HepG2 (cell line): ENCODE data around the gene CRLF1. TPM values are rescaled to one million over a fixed set of nuclear protein-coding genes. Genes with fewer than 3 reads are reported as not detected.

Source experiments
- FOXA1 ChIP-seq, 2 experiments: fragments of 450-650 bp in 1 of 2; sonication (generic) in 1 of 2; formaldehyde crosslinking in 1 of 2; IDR thresholded peaks; 2 replicates each; pipeline versions ENCODE4 v1.4.0 to v1.6.1; 2016 to 2020; ENCODE audit warnings: missing genetic modification reagents in 1 of 2
- HIC2 ChIP-seq: sonication (generic); formaldehyde crosslinking; IDR thresholded peaks from 2 replicates; pipeline ENCODE4 v1.9.0; 2022; ENCODE audit warnings: low read depth, missing genetic modification reagents
- MIER3 ChIP-seq: IDR thresholded peaks from 2 replicates; pipeline ENCODE4 v1.6.1; 2016; ENCODE audit warnings: missing compliant biosample characterization, borderline replicate concordance
- SOX5 ChIP-seq: IDR thresholded peaks from 2 replicates; pipeline ENCODE4 v1.6.1; 2016; ENCODE audit warnings: borderline replicate concordance
- SP1 ChIP-seq, 2 experiments: fragments of 450-650 bp in 1 of 2; sonication (generic) in 1 of 2; formaldehyde crosslinking in 1 of 2; IDR thresholded peaks; 2 replicates each; pipeline versions ENCODE4 v1.4.0 to v1.6.1; 2016 to 2020; ENCODE audit warnings: missing genetic modification reagents in 1 of 2
- TCF7 ChIP-seq: sonication (generic); IDR thresholded peaks from 2 replicates; pipeline ENCODE4 v1.6.1; 2016; ENCODE audit warnings: antibody characterized with exemption, low read depth
- TGIF2 ChIP-seq: IDR thresholded peaks from 2 replicates; pipeline ENCODE4 v1.6.1; 2016; ENCODE audit warnings: control low read depth, missing compliant biosample characterization
- ZBTB21 ChIP-seq: sonication (generic); formaldehyde crosslinking; IDR thresholded peaks from 2 replicates; pipeline ENCODE4 v1.4.0; 2020; ENCODE audit warnings: missing genetic modification reagents
- ZIK1 ChIP-seq: sonication (generic); formaldehyde crosslinking; IDR thresholded peaks from 2 replicates; pipeline ENCODE4 v1.5.0; 2020; ENCODE audit warnings: mild to moderate bottlenecking, low read depth, missing genetic modification reagents, borderline replicate concordance
- ZNF124 ChIP-seq: sonication (generic); formaldehyde crosslinking; IDR thresholded peaks from 2 replicates; pipeline ENCODE4 v1.4.0; 2020; ENCODE audit warnings: missing genetic modification reagents
- ZNF24 ChIP-seq: fragments of 450-650 bp; IDR thresholded peaks from 2 replicates; pipeline ENCODE4 v1.6.1; 2017; ENCODE audit warnings: antibody characterized with exemption, mild to moderate bottlenecking
- ZNF253 ChIP-seq: sonication (generic); formaldehyde crosslinking; IDR thresholded peaks from 2 replicates; pipeline ENCODE4 v1.8.0; 2022; ENCODE audit warnings: mild to moderate bottlenecking, missing genetic modification reagents, borderline replicate concordance
- ZNF468 ChIP-seq: sonication (generic); formaldehyde crosslinking; IDR thresholded peaks from 2 replicates; pipeline ENCODE4 v1.8.0; 2022; ENCODE audit warnings: mild to moderate bottlenecking, moderate library complexity, missing genetic modification reagents
- ZNF580 ChIP-seq: IDR thresholded peaks from 2 replicates; pipeline ENCODE4 v1.6.1; 2016; ENCODE audit warnings: low read depth, borderline replicate concordance
- ZSCAN9 ChIP-seq: IDR thresholded peaks from 2 replicates; pipeline ENCODE4 v1.6.1; 2016; ENCODE audit warnings: borderline replicate concordance
- polyA plus RNA-seq, 8 experiments: library from polyadenylated mRNA; depleted of rRNA in 3 of 8; stranded (reverse) in 7 of 8; unstranded in 1 of 8; fragments of >200 nt; fragmentation: Illumina TruSeq in 4 of 8; extraction: Trizol in 4 of 8; gene quantifications; 2 replicates each; pipeline versions ENCODE4 v1.2.1 to v1.2.3, GENCODE V29; 2011 to 2016; ENCODE audit warnings: low read depth in 4 of 8, missing spikeins in 1 of 8, mixed read lengths in 1 of 8; ENCODE audit not compliant: insufficient read depth in 1 of 8
- total RNA-seq, 5 experiments: library from RNA; depleted of rRNA; stranded (reverse); fragments of >200 nt; fragmentation: Illumina TruSeq; extraction: Trizol; gene quantifications; 2 replicates each; pipeline ENCODE4 v1.2.3, GENCODE V29; 2016; ENCODE audit warnings: low read depth in 1 of 5
- TF ChIP-seq, protein P1 (sequence below): sonication (generic); formaldehyde crosslinking; IDR thresholded peaks from 2 replicates; pipeline ENCODE4 v1.4.0; 2020; ENCODE audit warnings: mild to moderate bottlenecking, missing genetic modification reagents
- TF ChIP-seq, protein P2 (sequence below): sonication (generic); formaldehyde crosslinking; IDR thresholded peaks from 2 replicates; pipeline ENCODE4 v1.5.1; 2020; ENCODE audit warnings: missing genetic modification reagents, mild to moderate bottlenecking, borderline replicate concordance
- TF ChIP-seq, protein P3 (sequence below): sonication (generic); formaldehyde crosslinking; IDR thresholded peaks from 2 replicates; pipeline ENCODE4 v1.5.1; 2020; ENCODE audit warnings: mild to moderate bottlenecking, missing genetic modification reagents, borderline replicate concordance

The CRLF1 gene
- total and polyA plus RNA-seq, 2 of the 13 experiments (the other 11 are each of a cell fraction or from before 2014, with no cell fraction given): 217 to 296 TPM

- no peak; the same call in 1 of the 2 replicates for TF ChIP-seq HIC2 (CRISPR knock-in tag)
- no peak for TF ChIP-seq ZNF468 (CRISPR knock-in tag)
- TF ChIP-seq FOXA1 (IDR thresholded peaks at IDR 0.05): no peak
- TF ChIP-seq FOXA1 (CRISPR knock-in tag; IDR thresholded peaks at IDR 0.05): no peak; the same call in 1 of the 2 replicates
- peak; percentile 64 for TF ChIP-seq TGIF2 (CRISPR knock-in tag)
- TF ChIP-seq ZNF580 (CRISPR knock-in tag): peak; percentile 84; the same call in 1 of the 2 replicates
- peak; percentile 38; the same call in 1 of the 2 replicates for TF ChIP-seq ZSCAN9 (CRISPR knock-in tag)
- TF ChIP-seq SP1 (IDR thresholded peaks at IDR 0.05): no peak
- no peak; the same call in none of the 2 replicates for TF ChIP-seq SP1 (CRISPR knock-in tag; IDR thresholded peaks at IDR 0.05)
- TF ChIP-seq TCF7: no peak
- TF ChIP-seq, protein P1, sequence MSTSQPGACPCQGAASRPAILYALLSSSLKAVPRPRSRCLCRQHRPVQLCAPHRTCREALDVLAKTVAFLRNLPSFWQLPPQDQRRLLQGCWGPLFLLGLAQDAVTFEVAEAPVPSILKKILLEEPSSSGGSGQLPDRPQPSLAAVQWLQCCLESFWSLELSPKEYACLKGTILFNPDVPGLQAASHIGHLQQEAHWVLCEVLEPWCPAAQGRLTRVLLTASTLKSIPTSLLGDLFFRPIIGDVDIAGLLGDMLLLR (CRISPR knock-in tag): peak; percentile 81; the same call in 1 of the 2 replicates
- TF ChIP-seq MIER3 (CRISPR knock-in tag): peak; percentile 75; the same call in 1 of the 2 replicates
- TF ChIP-seq ZBTB21 (CRISPR knock-in tag): no peak
- TF ChIP-seq ZNF253 (CRISPR knock-in tag): no peak
- TF ChIP-seq ZNF24: 0 out of 2 replicates have a peak, but pooled peaks have one; percentile 23
- TF ChIP-seq, protein P2, sequence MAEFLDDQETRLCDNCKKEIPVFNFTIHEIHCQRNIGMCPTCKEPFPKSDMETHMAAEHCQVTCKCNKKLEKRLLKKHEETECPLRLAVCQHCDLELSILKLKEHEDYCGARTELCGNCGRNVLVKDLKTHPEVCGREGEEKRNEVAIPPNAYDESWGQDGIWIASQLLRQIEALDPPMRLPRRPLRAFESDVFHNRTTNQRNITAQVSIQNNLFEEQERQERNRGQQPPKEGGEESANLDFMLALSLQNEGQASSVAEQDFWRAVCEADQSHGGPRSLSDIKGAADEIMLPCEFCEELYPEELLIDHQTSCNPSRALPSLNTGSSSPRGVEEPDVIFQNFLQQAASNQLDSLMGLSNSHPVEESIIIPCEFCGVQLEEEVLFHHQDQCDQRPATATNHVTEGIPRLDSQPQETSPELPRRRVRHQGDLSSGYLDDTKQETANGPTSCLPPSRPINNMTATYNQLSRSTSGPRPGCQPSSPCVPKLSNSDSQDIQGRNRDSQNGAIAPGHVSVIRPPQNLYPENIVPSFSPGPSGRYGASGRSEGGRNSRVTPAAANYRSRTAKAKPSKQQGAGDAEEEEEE: no peak
- peak; percentile 8; the same call in 1 of the 2 replicates for TF ChIP-seq SOX5 (CRISPR knock-in tag)
- TF ChIP-seq, protein P3, sequence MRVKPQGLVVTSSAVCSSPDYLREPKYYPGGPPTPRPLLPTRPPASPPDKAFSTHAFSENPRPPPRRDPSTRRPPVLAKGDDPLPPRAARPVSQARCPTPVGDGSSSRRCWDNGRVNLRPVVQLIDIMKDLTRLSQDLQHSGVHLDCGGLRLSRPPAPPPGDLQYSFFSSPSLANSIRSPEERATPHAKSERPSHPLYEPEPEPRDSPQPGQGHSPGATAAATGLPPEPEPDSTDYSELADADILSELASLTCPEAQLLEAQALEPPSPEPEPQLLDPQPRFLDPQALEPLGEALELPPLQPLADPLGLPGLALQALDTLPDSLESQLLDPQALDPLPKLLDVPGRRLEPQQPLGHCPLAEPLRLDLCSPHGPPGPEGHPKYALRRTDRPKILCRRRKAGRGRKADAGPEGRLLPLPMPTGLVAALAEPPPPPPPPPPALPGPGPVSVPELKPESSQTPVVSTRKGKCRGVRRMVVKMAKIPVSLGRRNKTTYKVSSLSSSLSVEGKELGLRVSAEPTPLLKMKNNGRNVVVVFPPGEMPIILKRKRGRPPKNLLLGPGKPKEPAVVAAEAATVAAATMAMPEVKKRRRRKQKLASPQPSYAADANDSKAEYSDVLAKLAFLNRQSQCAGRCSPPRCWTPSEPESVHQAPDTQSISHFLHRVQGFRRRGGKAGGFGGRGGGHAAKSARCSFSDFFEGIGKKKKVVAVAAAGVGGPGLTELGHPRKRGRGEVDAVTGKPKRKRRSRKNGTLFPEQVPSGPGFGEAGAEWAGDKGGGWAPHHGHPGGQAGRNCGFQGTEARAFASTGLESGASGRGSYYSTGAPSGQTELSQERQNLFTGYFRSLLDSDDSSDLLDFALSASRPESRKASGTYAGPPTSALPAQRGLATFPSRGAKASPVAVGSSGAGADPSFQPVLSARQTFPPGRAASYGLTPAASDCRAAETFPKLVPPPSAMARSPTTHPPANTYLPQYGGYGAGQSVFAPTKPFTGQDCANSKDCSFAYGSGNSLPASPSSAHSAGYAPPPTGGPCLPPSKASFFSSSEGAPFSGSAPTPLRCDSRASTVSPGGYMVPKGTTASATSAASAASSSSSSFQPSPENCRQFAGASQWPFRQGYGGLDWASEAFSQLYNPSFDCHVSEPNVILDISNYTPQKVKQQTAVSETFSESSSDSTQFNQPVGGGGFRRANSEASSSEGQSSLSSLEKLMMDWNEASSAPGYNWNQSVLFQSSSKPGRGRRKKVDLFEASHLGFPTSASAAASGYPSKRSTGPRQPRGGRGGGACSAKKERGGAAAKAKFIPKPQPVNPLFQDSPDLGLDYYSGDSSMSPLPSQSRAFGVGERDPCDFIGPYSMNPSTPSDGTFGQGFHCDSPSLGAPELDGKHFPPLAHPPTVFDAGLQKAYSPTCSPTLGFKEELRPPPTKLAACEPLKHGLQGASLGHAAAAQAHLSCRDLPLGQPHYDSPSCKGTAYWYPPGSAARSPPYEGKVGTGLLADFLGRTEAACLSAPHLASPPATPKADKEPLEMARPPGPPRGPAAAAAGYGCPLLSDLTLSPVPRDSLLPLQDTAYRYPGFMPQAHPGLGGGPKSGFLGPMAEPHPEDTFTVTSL: peak; percentile 3; the same call in 1 of the 2 replicates
- peak; percentile 63; the same call in 1 of the 2 replicates for TF ChIP-seq ZIK1 (CRISPR knock-in tag)
- TF ChIP-seq ZNF124 (CRISPR knock-in tag): no peak; the same call in 1 of the 2 replicates
Measured at GRCh38 chr19:18588611-18589379, 17.8 kb downstream of the CRLF1 start, which contains the start of gene REX1BD (continued).
